IPS-18a (cell line): ENCODE results near the gene ABLIM3.

Experiments
- H3K27ac ChIP-seq: one replicate; pipeline ENCODE4 v1.5.1; 2013; ENCODE audit warnings: low read length
- H3K27me3 ChIP-seq: one replicate; pipeline ENCODE4 v1.6.1; 2013; ENCODE audit warnings: mild to moderate bottlenecking, low read length; ENCODE audit not compliant: control insufficient read depth, insufficient read depth
- H3K36me3 ChIP-seq: one replicate; pipeline ENCODE4 v1.6.1; 2013; ENCODE audit warnings: low read depth, low read length; ENCODE audit not compliant: control insufficient read depth
- H3K4me1 ChIP-seq: one replicate; pipeline ENCODE4 v1.6.1; 2013; ENCODE audit warnings: low read depth, low read length; ENCODE audit not compliant: control insufficient read depth
- H3K4me3 ChIP-seq: one replicate; pipeline ENCODE4 v1.5.1; 2013; ENCODE audit warnings: low read length
- H3K9ac ChIP-seq: one replicate; pipeline ENCODE4 v1.6.1; 2013; ENCODE audit warnings: mild to moderate bottlenecking, low read length, moderate library complexity
- H3K9me3 ChIP-seq: one replicate; pipeline ENCODE4 v1.6.1; 2013; ENCODE audit warnings: low read depth, low read length; ENCODE audit not compliant: control insufficient read depth

ABLIM3 gene

GRCh38 chr5:149215478-149216090, 74.3 kb downstream of the ABLIM3 start:
- Histone ChIP-seq H3K4me1 (no peaks in the 10 kb centered on the region), H3K9me3 (no peaks in the 10 kb centered on the region), H3K27me3 (no peaks in the 10 kb centered on the region), H3K27ac (no peak overlapping the region), H3K9ac (no peak overlapping the region), H3K36me3 (no peaks in the 10 kb centered on the region), H3K4me3 (no peak overlapping the region)

- Histone ChIP-seq H3K27ac (no peak overlapping the region), H3K27me3 (no peaks in the 10 kb centered on the region), H3K36me3 (no peaks in the 10 kb centered on the region), H3K9ac (no peak overlapping the region), H3K4me3 (no peak overlapping the region), H3K4me1 (no peaks in the 10 kb centered on the region), H3K9me3 (no peaks in the 10 kb centered on the region)
These were observed 75.2 kb downstream of the ABLIM3 start for GRCh38 chr5:149216496-149216895.

- no peak overlapping the region for H3K9ac ChIP-seq
- no peaks in the 10 kb centered on the region for H3K36me3 ChIP-seq
- H3K9me3 ChIP-seq, result no peaks in the 10 kb centered on the region
- H3K4me3 ChIP-seq, result no peak overlapping the region
- no peak overlapping the region for H3K27ac ChIP-seq
- no peaks in the 10 kb centered on the region for H3K27me3 ChIP-seq
- no peaks in the 10 kb centered on the region for H3K4me1 ChIP-seq
These were observed 76.0 kb downstream of the ABLIM3 start for GRCh38 chr5:149217096-149217802.

GRCh38 chr5:149217803-149218155, 76.5 kb downstream of the ABLIM3 start:
- no peaks in the 10 kb centered on the region for H3K9me3 ChIP-seq
- no peaks in the 10 kb centered on the region for H3K27me3 ChIP-seq
- H3K9ac ChIP-seq, result no peak overlapping the region
- no peak overlapping the region for H3K4me3 ChIP-seq
- H3K4me1 ChIP-seq, result no peaks in the 10 kb centered on the region
- H3K36me3 ChIP-seq, result no peaks in the 10 kb centered on the region
- no peak overlapping the region for H3K27ac ChIP-seq

- Histone ChIP-seq H3K9me3 (no peaks in the 10 kb centered on the region), H3K9ac (no peak overlapping the region), H3K27ac (no peak overlapping the region), H3K36me3 (no peaks in the 10 kb centered on the region), H3K27me3 (no peaks in the 10 kb centered on the region), H3K4me3 (no peak overlapping the region), H3K4me1 (no peaks in the 10 kb centered on the region)
These were observed 78.3 kb downstream of the ABLIM3 start for GRCh38 chr5:149219584-149219983.

- H3K9me3 ChIP-seq, result no peaks in the 10 kb centered on the region
- no peak overlapping the region for H3K9ac ChIP-seq
- H3K4me3 ChIP-seq, result no peak overlapping the region
- H3K27me3 ChIP-seq, result no peaks in the 10 kb centered on the region
- no peak overlapping the region for H3K27ac ChIP-seq
- H3K36me3 ChIP-seq, result no peaks in the 10 kb centered on the region
- no peaks in the 10 kb centered on the region for H3K4me1 ChIP-seq
These were observed 79.5 kb downstream of the ABLIM3 start for GRCh38 chr5:149220750-149221149.

GRCh38 chr5:149221326-149221725, 80.0 kb downstream of the ABLIM3 start:
- Histone ChIP-seq H3K27me3 (no peaks in the 10 kb centered on the region), H3K9ac (no peak overlapping the region), H3K36me3 (no peaks in the 10 kb centered on the region), H3K4me3 (no peak overlapping the region), H3K27ac (no peak overlapping the region), H3K4me1 (no peaks in the 10 kb centered on the region), H3K9me3 (no peaks in the 10 kb centered on the region)

- H3K27ac ChIP-seq, result no peak overlapping the region
- no peaks in the 10 kb centered on the region for H3K27me3 ChIP-seq
- H3K4me3 ChIP-seq, result no peak overlapping the region
- H3K4me1 ChIP-seq, result no peaks in the 10 kb centered on the region
- H3K9ac ChIP-seq, result no peak overlapping the region
- no peaks in the 10 kb centered on the region for H3K9me3 ChIP-seq
- no peaks in the 10 kb centered on the region for H3K36me3 ChIP-seq
These were observed 80.5 kb downstream of the ABLIM3 start for GRCh38 chr5:149221731-149222342.

- H3K4me3 ChIP-seq, result no peak overlapping the region
These were observed 82.0 kb downstream of the ABLIM3 start for GRCh38 chr5:149223081-149223848.

GRCh38 chr5:149224282-149224681, 83.0 kb downstream of the ABLIM3 start:
- no peaks in the 10 kb centered on the region for H3K4me1 ChIP-seq
- H3K36me3 ChIP-seq, result no peaks in the 10 kb centered on the region
- H3K4me3 ChIP-seq, result no peak overlapping the region
- no peak overlapping the region for H3K27ac ChIP-seq
- no peaks in the 10 kb centered on the region for H3K27me3 ChIP-seq
- no peak overlapping the region for H3K9ac ChIP-seq
- H3K9me3 ChIP-seq, result no peaks in the 10 kb centered on the region

More at GRCh38 chr5:149223081-149223848, 82.0 kb downstream of the ABLIM3 start:
- H3K9ac ChIP-seq, result no peak overlapping the region
- H3K9me3 ChIP-seq, result no peaks in the 10 kb centered on the region
- no peaks in the 10 kb centered on the region for H3K4me1 ChIP-seq
- no peaks in the 10 kb centered on the region for H3K36me3 ChIP-seq
- H3K27ac ChIP-seq, result no peak overlapping the region
- no peaks in the 10 kb centered on the region for H3K27me3 ChIP-seq

- no peak overlapping the region for H3K4me3 ChIP-seq
- H3K27ac ChIP-seq, result no peak overlapping the region
- H3K9ac ChIP-seq, result no peak overlapping the region
- H3K27me3 ChIP-seq, result no peaks in the 10 kb centered on the region
- H3K9me3 ChIP-seq, result no peaks in the 10 kb centered on the region
- no peaks in the 10 kb centered on the region for H3K4me1 ChIP-seq
- H3K36me3 ChIP-seq, result no peaks in the 10 kb centered on the region
These were observed 86.0 kb downstream of the ABLIM3 start for GRCh38 chr5:149227168-149227826.
